HL-60 (cell line): Measurements from ENCODE around the gene SUN1.
A peak's percentile ranks its signal among the peaks of the same experiment; 100 is the strongest.
"Not testable (repeated sequence)": the region's sequence is repeated elsewhere in the genome, so short reads cannot be mapped to it uniquely, and the experiment has no call there.

Experiments
- DNase-seq, 2 experiments: peaks; one replicate each; pipeline ENCODE4 v3.0.0-alpha.2; 2010 to 2020; ENCODE audit warnings: low read depth in 1 of 2, low spot score in 1 of 2
- H3K27ac ChIP-seq: fragments of 250-450 bp; sonication (Bioruptor Pico); replicated peaks from 2 replicates; pipeline ENCODE4 v1.5.1; 2020; ENCODE audit warnings: mild to moderate bottlenecking, moderate library complexity
- H3K27me3 ChIP-seq: fragments of 250-450 bp; sonication (Bioruptor Pico); 2 replicates; pipeline ENCODE4 v1.5.1; 2021; ENCODE audit warnings: mild to moderate bottlenecking, moderate library complexity; ENCODE audit not compliant: insufficient read depth, poor library complexity, severe bottlenecking
- H3K4me3 ChIP-seq: replicated peaks from 2 replicates; pipeline ENCODE4 v1.5.1; 2011; ENCODE audit warnings: mild to moderate bottlenecking, control low read depth, low read length; ENCODE audit not compliant: insufficient read depth
- CTCF ChIP-seq: IDR thresholded peaks from one replicate; pipeline ENCODE4 v1.5.1; 2011; ENCODE audit warnings: low read length, control low read depth, inconsistent platforms; ENCODE audit not compliant: insufficient read depth
- GABPA ChIP-seq: IDR thresholded peaks from 2 replicates; pipeline ENCODE4 v1.6.1; 2012; ENCODE audit warnings: low read depth
- POLR2AphosphoS5 ChIP-seq: IDR thresholded peaks from 2 replicates; pipeline ENCODE4 v1.6.1; 2012; ENCODE audit warnings: low read depth
- REST ChIP-seq: IDR thresholded peaks from 2 replicates; pipeline ENCODE4 v1.6.1; 2012; ENCODE audit warnings: low read depth; ENCODE audit not compliant: insufficient replicate concordance
- SPI1 ChIP-seq: IDR thresholded peaks from 2 replicates; pipeline ENCODE4 v1.6.1; 2012; ENCODE audit warnings: low read depth, mild to moderate bottlenecking, borderline replicate concordance

SUN1 gene

GRCh38 chr7:871900-872537, 39.7 kb downstream of the SUN1 start:
- DNase-seq: no peak
- H3K27me3 ChIP-seq: no peaks in the 10 kb centered on the region
- no peak for TF ChIP-seq REST
- no peak for TF ChIP-seq SPI1
- no peak for TF ChIP-seq GABPA
- TF ChIP-seq POLR2AphosphoS5: no peak
- TF ChIP-seq CTCF: no peak
- no peak overlapping the region for H3K27ac ChIP-seq
- no peak overlapping the region for H3K4me3 ChIP-seq

GRCh38 chr7:872685-873084, 40.4 kb downstream of the SUN1 start:
- H3K27ac ChIP-seq, H3K4me3 ChIP-seq, H3K27me3 ChIP-seq, DNase-seq: not testable (repeated sequence)

GRCh38 chr7:873367-874002, 41.2 kb downstream of the SUN1 start:
- TF ChIP-seq GABPA (no peak), CTCF (peak; percentile 86), REST (no peak), SPI1 (no peak; the same call in 1 of the 2 replicates), POLR2AphosphoS5 (peak; percentile 77)
- H3K27me3 ChIP-seq: no peaks in the 10 kb centered on the region
- DNase-seq: peak; percentile 83 to 87
- H3K27ac ChIP-seq: no peak overlapping the region
- no peak overlapping the region for H3K4me3 ChIP-seq

GRCh38 chr7:874031-874749, 41.9 kb downstream of the SUN1 start:
- no peak for TF ChIP-seq CTCF
- no peak for TF ChIP-seq SPI1
- TF ChIP-seq REST: no peak
- TF ChIP-seq GABPA: no peak
- no peak for TF ChIP-seq POLR2AphosphoS5
- Histone ChIP-seq H3K4me3 (no peak overlapping the region), H3K27me3 (no peaks in the 10 kb centered on the region), H3K27ac (no peak overlapping the region)
- no peak for DNase-seq
